Activated CD8-positive, alpha-beta T cell treated with anti-CD3 and anti-CD28 coated beads for 36 hours (primary cell): ENCODE data around the gene LEFTY1. TPM values are rescaled to one million over a fixed set of nuclear protein-coding genes. Genes with fewer than 3 reads are reported as not detected.
"Not testable (repeated sequence)": the region's sequence is repeated elsewhere in the genome, so short reads cannot be mapped to it uniquely, and the experiment has no call there.

Experiments
- ATAC-seq: fragments of 200-7000 bp; cut with Tn5 transposase; one replicate; pipeline ENCODE4 v1.10.0; 2021; ENCODE audit warnings: mild to moderate bottlenecking, moderate library complexity
- CTCF ChIA-PET: fragments of 350-600 bp; sonication (Branson Sonifier 250); formaldehyde crosslinking; loops from one replicate; lab custom pipeline; 2021; ENCODE audit warnings: antibody characterized with exemption; lab: Charles Lee
- POLR2A ChIA-PET: fragments of 350-600 bp; sonication (Branson Sonifier 250); formaldehyde crosslinking; loops from one replicate; lab custom pipeline; 2021; ENCODE audit warnings: antibody characterized with exemption; lab: Charles Lee
- DNase-seq: peaks from one replicate; pipeline ENCODE4 v3.0.0-alpha.2; 2020
- H3K27ac Mint-ChIP-seq: one replicate; pipeline ENCODE4 v1.8.0; 2021; ENCODE audit warnings: mild to moderate bottlenecking, mixed read lengths
- H3K27me3 Mint-ChIP-seq: one replicate; pipeline ENCODE4 v1.8.0; 2021; ENCODE audit warnings: mixed read lengths
- H3K36me3 Mint-ChIP-seq: one replicate; pipeline ENCODE4 v1.8.0; 2021; ENCODE audit warnings: low read depth, mixed read lengths
- H3K4me1 Mint-ChIP-seq: one replicate; pipeline ENCODE4 v1.8.0; 2021; ENCODE audit warnings: low read depth, mixed read lengths
- H3K4me3 Mint-ChIP-seq: one replicate; pipeline ENCODE4 v1.8.0; 2021; ENCODE audit warnings: mild to moderate bottlenecking, moderate library complexity, mixed read lengths
- H3K9me3 Mint-ChIP-seq: one replicate; pipeline ENCODE4 v1.8.0; 2021; ENCODE audit warnings: mixed read lengths
- CTCF ChIP-seq: fragments of 200-600 bp; IDR thresholded peaks from one replicate; pipeline ENCODE4 v1.8.0; 2022; ENCODE audit warnings: antibody characterized with exemption, mild to moderate bottlenecking
- intact Hi-C: fragments of 100-400 bp; cut with micrococcal nuclease; formaldehyde crosslinking; loops from one replicate; pipeline ENCODE4 v1.10.0; 2022
- total RNA-seq, 2 experiments: library from RNA; stranded (reverse); gene quantifications; one replicate each; pipeline ENCODE4 v1.2.3, GENCODE V29; 2021

The LEFTY1 gene
- total RNA-seq, 2 experiments from 2014 or later = 0.16 to 0.83 TPM

GRCh38 chr1:225889743-225890142 is 797 bp upstream of the LEFTY1 start:
- ChIA-PET POLR2A (interaction anchor here (0.6 to 1.2 kb wide), 4 partner anchors 7 to 111 kb away, joined by 3 to 5 read pairs (median 4); no protein-coding TSS in a partner anchor), CTCF (interaction anchor here (2.5 kb wide), 1 partner anchor 22 kb away, joined by 10 read pairs; no protein-coding TSS in a partner anchor)
- Mint-ChIP-seq H3K4me1 (peaks cover 3% of the 10 kb centered on the region), H3K9me3 (no peaks in the 10 kb centered on the region), H3K27me3 (no peaks in the 10 kb centered on the region), H3K36me3 (no peaks in the 10 kb centered on the region), H3K4me3 (no peak overlapping the region), H3K27ac (no peak overlapping the region)
- no peak for TF ChIP-seq CTCF
- no peak for ATAC-seq
- no peak for DNase-seq
- intact Hi-C loops = no loop called here

GRCh38 chr1:225888289-225888897 is 553 bp downstream of the LEFTY1 start:
- ATAC-seq (no peak), DNase-seq (no peak)
- no peak overlapping the region for H3K4me3 Mint-ChIP-seq
- CTCF ChIA-PET = interaction anchor here (2.5 kb wide), 1 partner anchor 23 kb away, joined by 10 read pairs; no protein-coding TSS in a partner anchor
- no peak for TF ChIP-seq CTCF
- H3K27ac Mint-ChIP-seq = no peak overlapping the region
- no peaks in the 10 kb centered on the region for H3K27me3 Mint-ChIP-seq
- H3K36me3 Mint-ChIP-seq = no peaks in the 10 kb centered on the region
- H3K4me1 Mint-ChIP-seq = peaks cover 5% of the 10 kb centered on the region
- POLR2A ChIA-PET = interaction anchor here (1.2 kb wide), 1 partner anchor 9 kb away, joined by 4 read pairs; no protein-coding TSS in a partner anchor
- no peaks in the 10 kb centered on the region for H3K9me3 Mint-ChIP-seq
- intact Hi-C loops = no loop called here

GRCh38 chr1:225887554-225888288 is 1.2 kb downstream of the LEFTY1 start:
- POLR2A ChIA-PET, DNase-seq, H3K27me3 Mint-ChIP-seq, H3K9me3 Mint-ChIP-seq, ATAC-seq, H3K4me3 Mint-ChIP-seq, intact Hi-C loops, H3K4me1 Mint-ChIP-seq, H3K27ac Mint-ChIP-seq, H3K36me3 Mint-ChIP-seq: not testable (repeated sequence)
- CTCF ChIA-PET = interaction anchor here (1.1 kb wide), 1 partner anchor 110 kb away, joined by 3 read pairs; the partner anchor contains the start of gene SRP9

GRCh38 chr1:225887030-225887314 is 2.0 kb downstream of the LEFTY1 start:
- Mint-ChIP-seq H3K9me3 (no peaks in the 10 kb centered on the region), H3K27ac (no peak overlapping the region), H3K4me3 (no peak overlapping the region), H3K4me1 (peaks cover 8% of the 10 kb centered on the region), H3K27me3 (no peaks in the 10 kb centered on the region), H3K36me3 (no peaks in the 10 kb centered on the region)
- POLR2A ChIA-PET = no interaction called here
- no peak for ATAC-seq
- TF ChIP-seq CTCF = no peak
- CTCF ChIA-PET = interaction anchor here (0.6 to 1.1 kb wide), 2 partner anchors 109 to 412 kb away, joined by 3 read pairs; partner anchors contain the start of gene SRP9
- DNase-seq = no peak
- intact Hi-C loops = no loop called here

GRCh38 chr1:225886159-225887029 is 2.6 kb downstream of the LEFTY1 start:
- Mint-ChIP-seq H3K9me3 (no peaks in the 10 kb centered on the region), H3K27ac (no peak overlapping the region), H3K36me3 (no peaks in the 10 kb centered on the region), H3K4me1 (peaks cover 10% of the 10 kb centered on the region), H3K4me3 (no peak overlapping the region), H3K27me3 (no peaks in the 10 kb centered on the region)
- ATAC-seq = no peak
- CTCF ChIA-PET = interaction anchor here (0.6 to 1.1 kb wide), 2 partner anchors 108 to 412 kb away, joined by 3 read pairs; partner anchors contain the start of gene SRP9
- no peak for TF ChIP-seq CTCF
- POLR2A ChIA-PET = no interaction called here
- no peak for DNase-seq
- intact Hi-C loops = no loop called here
